Measurements from ENCODE around the gene BTBD9. TPM values are rescaled to one million over a fixed set of nuclear protein-coding genes. Genes with fewer than 3 reads are reported as not detected.

The BTBD9 gene
- polyA plus RNA-seq, 1 experiment = 5.4 TPM

GRCh38 chr6:38185244-38185643 lies 454.5 kb downstream of the BTBD9 start:
- no peak for DNase-seq (ENCODE audit: low read depth)
- Histone ChIP-seq H3K36me3 (ENCODE audit: control insufficient read depth, insufficient read depth, low read length) (no peaks in the 10 kb centered on the region; the same call in 1 of the 2 replicates), H3K4me3 (ENCODE audit: low read depth, low read length) (no peak overlapping the region), H3K27me3 (ENCODE audit: control insufficient read depth, insufficient read depth, low read length) (no peaks in the 10 kb centered on the region)
- ChIA-PET CTCF (no interaction called here), POLR2A (no interaction called here)
- TF ChIP-seq CTCF (IDR thresholded peaks at IDR 0.05; ENCODE audit: insufficient read depth, low read depth, low read length) = no peak

GRCh38 chr6:38184585-38185080 lies 455.1 kb downstream of the BTBD9 start:
- no peak for TF ChIP-seq CTCF (IDR thresholded peaks at IDR 0.05; ENCODE audit: insufficient read depth, low read depth, low read length)
- POLR2A ChIA-PET = no interaction called here
- CTCF ChIA-PET = no interaction called here
- DNase-seq (ENCODE audit: low read depth) = no peak
- H3K36me3 ChIP-seq (ENCODE audit: control insufficient read depth, insufficient read depth, low read length) = no peaks in the 10 kb centered on the region
- H3K4me3 ChIP-seq (ENCODE audit: low read depth, low read length) = no peak overlapping the region
- H3K27me3 ChIP-seq (ENCODE audit: control insufficient read depth, insufficient read depth, low read length) = no peaks in the 10 kb centered on the region

GRCh38 chr6:38183856-38184584 lies 455.7 kb downstream of the BTBD9 start:
- CTCF ChIA-PET = no interaction called here
- H3K4me3 ChIP-seq (ENCODE audit: low read depth, low read length) = no peak overlapping the region
- POLR2A ChIA-PET = no interaction called here
- DNase-seq (ENCODE audit: low read depth) = no peak
- H3K27me3 ChIP-seq (ENCODE audit: control insufficient read depth, insufficient read depth, low read length) = no peaks in the 10 kb centered on the region
- H3K36me3 ChIP-seq (ENCODE audit: control insufficient read depth, insufficient read depth, low read length) = no peaks in the 10 kb centered on the region
- no peak for TF ChIP-seq CTCF (IDR thresholded peaks at IDR 0.05; ENCODE audit: insufficient read depth, low read depth, low read length)

GRCh38 chr6:38182426-38182825 lies 457.3 kb downstream of the BTBD9 start:
- TF ChIP-seq CTCF (IDR thresholded peaks at IDR 0.05; ENCODE audit: insufficient read depth, low read depth, low read length) = no peak
- Histone ChIP-seq H3K36me3 (ENCODE audit: control insufficient read depth, insufficient read depth, low read length) (no peaks in the 10 kb centered on the region), H3K27me3 (ENCODE audit: control insufficient read depth, insufficient read depth, low read length) (no peaks in the 10 kb centered on the region), H3K4me3 (ENCODE audit: low read depth, low read length) (no peak overlapping the region)
- no peak for DNase-seq (ENCODE audit: low read depth)
- ChIA-PET CTCF (no interaction called here), POLR2A (no interaction called here)

- CTCF ChIA-PET = no interaction called here
These were observed 459.1 kb downstream of the BTBD9 start for GRCh38 chr6:38180586-38180985.

More at GRCh38 chr6:38180586-38180985, 459.1 kb downstream of the BTBD9 start:
- TF ChIP-seq CTCF (IDR thresholded peaks at IDR 0.05; ENCODE audit: insufficient read depth, low read depth, low read length) = no peak
- no peaks in the 10 kb centered on the region for H3K36me3 ChIP-seq (ENCODE audit: control insufficient read depth, insufficient read depth, low read length)
- no peak overlapping the region for H3K4me3 ChIP-seq (ENCODE audit: low read depth, low read length)
- no peaks in the 10 kb centered on the region for H3K27me3 ChIP-seq (ENCODE audit: control insufficient read depth, insufficient read depth, low read length)
- DNase-seq (ENCODE audit: low read depth) = no peak
- POLR2A ChIA-PET = no interaction called here

All from BJ (cell line).